Common myeloid progenitor, CD34-positive (primary cell): ENCODE measurements around the gene CRBN.

Source experiments
- CTCF ChIA-PET: fragments of 350-600 bp; sonication (Branson Sonifier 250); formaldehyde crosslinking; loops from one replicate; lab custom pipeline; 2021; ENCODE audit warnings: antibody characterized with exemption; lab: Charles Lee
- POLR2A ChIA-PET: fragments of 350-600 bp; sonication (Branson Sonifier 250); formaldehyde crosslinking; loops from one replicate; lab custom pipeline; 2021; ENCODE audit warnings: antibody characterized with exemption; lab: Charles Lee
- DNase-seq, 3 donors: peaks; one replicate each; pipeline versions ENCODE4 v3.0.0 to v3.0.0-alpha.2; 2013
- H3K27ac ChIP-seq, 2 experiments: 1 replicate in 1 of 2; 2 replicates in 1 of 2; pipeline ENCODE4 v1.7.0; 2013; ENCODE audit warnings: inconsistent platforms in 2 of 2, low read length in 2 of 2, mild to moderate bottlenecking in 2 of 2, low read depth in 1 of 2, moderate library complexity in 1 of 2; ENCODE audit not compliant: severe bottlenecking in 2 of 2, insufficient read depth in 1 of 2, poor library complexity in 1 of 2
- H3K27me3 ChIP-seq, 5 experiments: replicated peaks in 2 of 5; 1 replicate in 3 of 5; 2 replicates in 2 of 5; pipeline versions ENCODE4 v1.6.1 to v1.7.0; 2013; ENCODE audit warnings: low read length in 4 of 5, mild to moderate bottlenecking in 2 of 5, moderate library complexity in 2 of 5, inconsistent platforms in 1 of 5; ENCODE audit not compliant: insufficient read depth in 5 of 5, control insufficient read depth in 4 of 5
- H3K36me3 ChIP-seq, 4 experiments: 1 replicate in 2 of 4; 2 replicates in 2 of 4; pipeline versions ENCODE4 v1.6.1 to v1.7.0; 2013; ENCODE audit warnings: low read length in 3 of 4, control low read depth in 1 of 4, mild to moderate bottlenecking in 1 of 4; ENCODE audit not compliant: control insufficient read depth in 4 of 4, insufficient read depth in 4 of 4
- H3K4me1 ChIP-seq, 4 experiments: 1 replicate in 3 of 4; 2 replicates in 1 of 4; pipeline versions ENCODE4 v1.6.1 to v1.7.1; 2013; ENCODE audit warnings: low read length in 3 of 4, mild to moderate bottlenecking in 3 of 4, control low read depth in 1 of 4, inconsistent platforms in 1 of 4, moderate library complexity in 1 of 4; ENCODE audit not compliant: control insufficient read depth in 4 of 4, insufficient read depth in 4 of 4; ENCODE audit errors: control extremely low read depth in 1 of 4
- H3K4me3 ChIP-seq, 7 experiments: 1 replicate in 4 of 7; 2 replicates in 3 of 7; pipeline versions ENCODE4 v1.5.1 to v1.7.0; 2013; ENCODE audit warnings: mild to moderate bottlenecking in 7 of 7, low read length in 6 of 7, moderate library complexity in 6 of 7, inconsistent platforms in 2 of 7, low read depth in 2 of 7, control low read depth in 1 of 7; ENCODE audit not compliant: insufficient read depth in 4 of 7, control insufficient read depth in 1 of 7; ENCODE audit errors: extremely low read depth in 1 of 7
- H3K9me3 ChIP-seq, 5 experiments: 1 replicate in 4 of 5; 2 replicates in 1 of 5; pipeline versions ENCODE4 v1.6.1 to v1.7.1; 2013; ENCODE audit warnings: low read length in 4 of 5, mild to moderate bottlenecking in 2 of 5, inconsistent platforms in 1 of 5, low read depth in 1 of 5, moderate library complexity in 1 of 5; ENCODE audit not compliant: control insufficient read depth in 4 of 5, insufficient read depth in 2 of 5; ENCODE audit errors: control extremely low read depth in 1 of 5
- whole genome bisulfite sequencing: methylation state at CpG from one replicate; pipeline ENCODE4 v1.1.5; 2013; ENCODE audit not compliant: insufficient coverage; 5-methylcytosine and 5-hydroxymethylcytosine counted together

CRBN gene

GRCh38 chr3:3101660-3102458 lies 77.6 kb downstream of the CRBN start:
- Histone ChIP-seq H3K27ac (no peak overlapping the region), H3K4me1 (no peaks in the 10 kb centered on the region), H3K9me3 (no peaks in the 10 kb centered on the region), H3K27me3 (no peaks in the 10 kb centered on the region), H3K36me3 (no peaks in the 10 kb centered on the region), H3K4me3 (no peak overlapping the region)
- no peak for DNase-seq
- POLR2A ChIA-PET, result no interaction called here
- CTCF ChIA-PET, result no interaction called here
- WGBS, result no CpG with 5 or more reads among the region's 6 CpGs
